Adipose tissue (tissue), 3 donors: Measurements from ENCODE around the gene KHSRP. TPM values are rescaled to one million over a fixed set of nuclear protein-coding genes. Genes with fewer than 3 reads are reported as not detected.
"Not testable (repeated sequence)": the region's sequence is repeated elsewhere in the genome, so short reads cannot be mapped to it uniquely, and the experiment has no call there.

Source experiments
- H3K27ac ChIP-seq: one replicate; pipeline ENCODE4 v1.5.1; 2013; ENCODE audit warnings: low read depth, low read length
- WGBS, 3 donors: extraction: QIAGEN DNeasy Blood & Tissue Kit; methylation state at CpG; one replicate each; pipeline ENCODE4 v1.1.7; 2013; 5-methylcytosine and 5-hydroxymethylcytosine counted together
- polyA plus RNA-seq, 3 donors: library from polyadenylated mRNA; stranded (reverse); fragments of 200-250 nt; gene quantifications; one replicate each; pipeline ENCODE4 v1.2.3, GENCODE V29; 2013
- donor health status: healthy with polysubstance abuse.
- donor health status: Bipolar disorder and iron deficiency.
- donor health status: healthy.

Gene KHSRP
- polyA plus RNA-seq, 3 donors, result 63.8 to 142 (median 130) TPM

DNA sequence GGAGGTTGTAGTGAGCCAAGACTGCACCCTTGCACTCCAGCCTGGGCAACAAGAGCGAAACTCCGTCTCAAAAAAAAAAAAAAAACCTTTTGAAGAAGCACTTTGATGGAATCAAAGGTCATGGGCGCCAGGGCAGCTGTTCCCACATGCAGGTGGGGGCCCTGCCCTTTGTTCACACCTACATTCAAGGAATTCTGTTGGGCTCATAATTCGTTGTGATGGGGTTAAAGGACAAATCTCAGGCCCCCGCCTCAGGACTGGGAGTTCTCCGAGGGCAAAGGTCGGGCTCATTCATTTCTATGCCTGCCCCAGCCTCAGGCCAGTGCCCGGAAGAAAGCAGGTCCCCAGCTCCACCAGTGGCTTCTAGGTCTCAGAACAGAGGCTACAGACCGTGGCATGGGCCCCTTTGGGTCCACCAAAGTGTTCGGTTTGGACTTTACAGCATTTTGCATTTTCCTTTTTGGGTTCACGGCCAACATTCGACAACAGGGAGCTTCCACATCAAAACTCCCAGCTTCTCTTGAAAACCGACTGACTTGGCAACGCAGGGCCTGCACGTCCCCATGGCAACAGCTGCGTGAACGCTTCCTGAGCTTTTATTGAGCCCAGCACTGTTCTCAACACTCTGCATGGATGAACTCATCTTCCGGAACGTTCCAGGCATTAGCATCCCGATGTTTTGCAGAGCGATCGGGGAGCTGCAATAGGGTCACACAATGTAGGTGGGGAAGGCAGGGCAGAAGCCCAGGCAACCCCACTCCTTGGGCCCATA lies 21.6 kb downstream of the KHSRP start:
- WGBS, 3 donors, result 46 to 62% (median 50%) methylated on average over 22 of the region's 22 CpGs
- H3K27ac ChIP-seq, result no peak overlapping the region

DNA sequence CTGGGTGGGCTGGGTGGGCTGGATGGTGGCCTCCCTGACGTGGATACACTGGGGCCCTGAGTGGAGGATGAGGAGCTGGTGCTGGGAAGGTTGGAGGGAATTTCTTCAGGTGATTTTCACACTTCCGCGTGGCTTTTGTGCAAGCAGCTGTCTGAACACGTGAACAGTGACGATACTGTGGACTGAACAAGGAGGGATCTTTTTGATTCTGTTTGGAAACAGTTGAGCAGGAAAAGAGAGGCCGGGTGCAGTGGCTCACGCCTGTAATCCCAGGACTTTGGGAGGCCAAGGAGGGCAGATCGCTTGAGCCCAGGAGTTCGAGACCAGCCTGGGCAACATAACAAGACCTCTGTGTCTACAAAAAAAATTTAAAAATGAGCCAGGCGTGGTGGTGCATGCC lies 22.6 kb downstream of the KHSRP start:
- H3K27ac ChIP-seq, result no peak overlapping the region
- WGBS, 3 donors, result 86 to 93% (median 89%) methylated on average over 10 of the region's 10 CpGs

DNA sequence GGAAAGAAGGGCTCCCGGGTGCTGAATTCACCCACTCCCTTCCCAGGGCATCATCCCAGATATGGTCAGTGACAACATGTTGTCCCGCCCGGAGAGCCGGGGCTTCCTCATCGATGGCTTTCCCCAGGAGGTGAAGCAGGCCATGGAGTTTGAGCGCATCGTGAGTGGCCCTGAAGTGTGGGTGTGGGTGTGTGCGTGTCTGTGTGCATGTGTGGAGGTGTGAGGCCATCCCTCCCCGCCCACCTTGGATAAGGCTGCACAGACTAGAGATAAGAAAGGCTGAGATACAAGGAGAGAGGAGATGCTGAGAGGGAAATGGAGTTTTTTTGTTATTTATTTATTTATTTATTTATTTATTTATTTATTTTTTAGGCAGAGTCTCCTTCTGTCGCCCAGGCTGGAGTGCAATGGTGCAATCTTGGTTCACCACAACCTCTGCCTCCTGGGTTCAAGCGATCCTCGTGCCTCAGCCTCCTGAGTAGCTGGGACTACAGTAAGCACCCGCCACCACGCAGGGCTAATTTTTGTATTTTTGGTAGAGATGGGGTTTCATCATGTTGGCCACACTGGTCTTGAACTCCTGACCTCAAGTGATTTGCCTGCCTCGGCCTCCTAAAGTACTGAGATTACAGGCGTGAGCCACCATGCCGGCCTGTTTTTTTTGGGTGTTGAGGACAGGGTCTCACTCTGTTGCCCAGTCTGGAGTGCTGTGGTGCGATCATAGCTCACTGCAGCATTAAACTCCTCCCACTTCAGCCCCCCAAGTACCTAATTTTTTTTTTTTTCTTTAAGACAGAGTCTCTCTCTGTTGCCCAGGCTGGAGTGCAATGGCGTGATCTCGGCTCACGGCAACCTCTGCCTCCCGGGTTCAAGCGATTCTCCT lies 24.3 kb downstream of the KHSRP start:
- WGBS, 3 donors, result 85 to 92% (median 92%) methylated on average over 23 of the region's 23 CpGs
- H3K27ac ChIP-seq, result not testable (repeated sequence)

DNA sequence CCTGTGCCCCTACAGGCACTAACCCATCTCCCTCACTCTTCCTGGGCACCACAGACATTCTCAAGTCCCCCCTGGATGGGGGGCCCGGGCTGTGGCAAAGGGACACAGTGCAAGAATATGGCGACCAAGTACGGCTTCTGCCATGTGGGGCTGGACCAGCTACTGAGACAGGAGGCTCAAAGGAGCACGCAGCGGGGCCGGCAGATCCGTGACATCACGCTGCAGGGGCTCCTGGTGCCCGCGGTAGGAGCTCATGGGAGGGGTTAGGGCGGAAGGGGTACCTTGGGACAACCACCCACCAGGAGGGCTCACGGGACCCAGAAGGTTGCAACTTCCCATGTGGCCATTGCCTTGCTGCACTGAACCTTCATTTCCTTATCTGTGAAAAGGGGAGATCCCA lies 28.3 kb downstream of the KHSRP start:
- WGBS, 3 donors, result 94 to 96% (median 95%) methylated on average over 12 of the region's 12 CpGs
- H3K27ac ChIP-seq, result no peak overlapping the region

DNA sequence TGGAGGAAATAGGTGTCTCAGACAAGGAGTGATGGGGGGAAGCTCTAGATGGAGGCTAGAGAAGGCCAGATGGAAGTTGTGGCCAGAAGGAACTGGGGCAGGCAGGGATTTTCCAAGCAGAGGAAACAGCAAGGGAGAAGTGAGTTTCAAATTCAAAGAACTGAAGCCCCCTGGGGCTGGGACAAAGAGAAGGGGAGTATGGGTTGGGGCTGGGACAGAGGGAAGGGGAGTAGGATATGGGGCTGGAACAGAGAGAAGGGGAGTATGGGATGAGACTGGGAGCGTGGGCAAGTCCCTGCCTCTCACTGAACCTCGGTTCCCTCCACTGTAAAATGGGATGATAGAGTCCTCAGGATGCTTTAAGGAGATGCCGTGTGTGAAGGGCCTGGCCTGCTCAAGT lies 29.8 kb downstream of the KHSRP start:
- WGBS, 3 donors, result 86 to 94% (median 87%) methylated on average over 3 of the region's 3 CpGs
- H3K27ac ChIP-seq, result no peak overlapping the region

DNA sequence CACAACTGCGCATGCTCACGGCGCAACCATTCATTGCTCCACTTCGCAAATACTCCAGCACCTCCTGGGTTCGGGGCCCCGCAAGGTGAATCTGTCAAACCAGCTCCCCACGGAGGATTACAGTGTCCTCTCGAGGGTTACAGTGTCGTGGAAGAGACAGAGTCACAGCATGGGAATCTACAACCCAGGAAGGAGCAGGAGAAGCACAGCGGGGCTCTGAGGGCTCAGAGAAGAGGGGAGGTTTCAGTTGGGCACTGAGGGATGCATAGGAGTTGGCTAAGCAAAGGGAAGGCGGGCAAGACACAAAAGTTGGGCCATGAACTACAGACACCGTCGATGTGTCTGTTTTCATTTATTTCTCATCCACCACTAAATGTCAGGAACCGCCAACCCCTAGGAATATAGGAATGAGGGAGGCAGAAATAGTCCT lies 30.6 kb downstream of the KHSRP start:
- H3K27ac ChIP-seq, result no peak overlapping the region
- WGBS, 3 donors, result 24 to 29% (median 25%) methylated on average over 14 of the region's 14 CpGs

DNA sequence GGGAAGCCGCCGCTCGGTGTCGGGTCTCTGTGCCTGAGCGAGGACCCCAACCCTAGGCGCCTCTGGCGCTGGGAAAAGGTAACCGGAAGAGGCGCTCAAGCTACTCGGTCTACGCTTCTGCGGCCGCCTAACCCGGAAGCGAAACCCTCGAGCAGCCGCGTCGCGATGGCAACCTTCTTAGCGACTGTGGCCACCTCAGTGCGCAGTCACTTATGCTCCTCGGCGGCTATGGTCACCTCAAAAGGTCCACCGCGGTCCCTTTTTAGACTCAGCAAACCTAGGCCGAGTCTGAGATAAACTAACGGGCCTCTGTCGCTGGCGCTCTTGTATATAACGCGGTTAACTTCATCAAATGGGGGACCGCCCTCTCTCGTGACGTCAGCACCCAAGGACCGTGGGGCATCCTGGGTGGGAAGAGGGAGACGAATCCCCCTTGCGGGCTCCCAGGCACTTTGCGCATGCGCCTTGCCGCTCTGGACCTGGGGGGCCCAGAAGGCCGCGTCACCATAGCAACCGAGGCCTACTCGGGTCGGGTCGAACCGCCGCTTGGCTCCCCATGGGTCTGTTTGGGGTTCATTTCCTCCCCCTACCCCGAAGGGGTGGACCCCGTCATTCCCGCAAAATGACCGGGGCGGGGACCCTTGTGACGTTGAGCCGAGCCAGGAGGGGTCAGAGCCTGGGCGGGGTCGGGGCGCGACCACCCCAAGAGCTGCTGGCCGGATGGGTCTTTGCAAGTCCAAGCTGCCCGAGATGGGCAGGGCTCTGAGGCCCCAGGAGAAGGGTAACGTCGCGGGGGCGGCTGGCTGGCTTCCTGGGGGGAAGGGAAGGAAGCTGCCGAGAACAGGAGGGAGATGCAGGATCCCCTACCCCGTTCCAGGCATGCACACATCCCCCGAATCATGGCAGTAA lies 31.3 kb downstream of the KHSRP start, which contains the start of gene GTF2F1:
GTF2F1 (minus strand) TSS at position 91 of the 909 bp plus-strand sequence. CDS start 169 bp downstream, outside the sequence.
- peak within 1 kb of the TSS; percentile 32 for H3K27ac ChIP-seq
- WGBS, 3 donors, result 0 to 1% (median 0%) methylated on average over 65 to 69 of the region's 69 CpGs

DNA sequence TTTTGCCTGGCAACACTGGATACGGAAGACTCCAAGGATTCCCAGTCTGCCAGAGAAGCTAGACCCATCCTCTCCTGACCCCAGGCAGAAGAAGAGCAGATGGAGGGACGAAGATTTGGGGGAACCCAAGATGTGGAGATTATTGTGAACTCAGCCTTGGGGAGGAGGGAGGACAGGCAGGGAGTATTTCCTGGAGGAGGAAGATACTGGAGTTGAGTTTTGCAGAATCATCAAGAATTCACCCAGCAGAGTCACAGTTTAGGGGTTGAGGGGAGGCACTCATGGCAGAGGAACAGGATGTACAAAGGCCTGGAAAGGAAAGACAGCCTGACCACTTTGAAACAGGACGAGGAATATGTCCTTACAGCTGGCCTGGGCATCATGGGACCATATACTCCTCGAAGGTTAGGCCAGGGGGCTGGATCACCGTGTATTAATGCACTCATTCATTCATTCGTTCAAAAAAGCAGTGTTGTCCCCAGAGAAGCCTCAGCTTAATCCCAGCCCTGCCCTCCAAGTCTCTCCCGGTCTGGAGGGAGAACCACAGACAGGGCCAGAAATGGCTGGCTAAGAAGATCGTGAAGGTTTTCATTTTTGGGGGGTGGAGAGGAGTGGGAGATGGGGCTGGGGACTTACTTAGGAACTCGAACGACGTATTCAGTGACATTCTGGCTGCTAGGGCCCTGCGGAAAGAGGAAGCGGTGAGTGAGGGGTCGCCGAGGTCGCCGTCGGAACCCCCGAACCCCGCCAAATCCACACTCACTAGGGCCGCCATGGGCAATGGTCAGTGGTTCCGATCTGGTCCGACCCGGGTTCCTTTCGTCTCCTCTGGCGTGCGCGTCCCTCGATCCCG lies 32.2 kb downstream of the KHSRP start:
- H3K27ac ChIP-seq, result no peak overlapping the region
- WGBS, 3 donors, result 7 to 8% (median 7%) methylated on average over 30 of the region's 30 CpGs

DNA sequence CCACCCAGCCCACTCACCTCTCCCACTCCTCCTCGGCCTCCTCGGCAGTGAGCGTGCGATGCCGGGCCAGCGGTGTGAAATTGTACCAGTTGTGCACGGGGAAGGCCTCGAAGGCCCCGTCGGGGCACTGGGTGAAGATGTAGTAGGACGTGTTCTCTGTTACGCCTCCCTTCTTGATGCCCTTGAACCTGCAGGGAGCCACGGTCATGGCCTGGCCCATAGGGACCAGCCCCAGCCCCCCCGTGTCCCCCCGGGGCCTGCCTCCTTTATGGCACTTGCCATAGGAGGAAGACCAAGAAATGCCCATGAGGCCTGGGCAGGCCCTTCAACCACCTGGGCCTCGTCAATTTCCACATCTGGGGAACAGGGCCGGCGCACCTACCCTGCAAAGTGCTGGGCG lies 37.2 kb downstream of the KHSRP start:
- WGBS, 3 donors, result 92 to 95% (median 94%) methylated on average over 19 of the region's 19 CpGs

DNA sequence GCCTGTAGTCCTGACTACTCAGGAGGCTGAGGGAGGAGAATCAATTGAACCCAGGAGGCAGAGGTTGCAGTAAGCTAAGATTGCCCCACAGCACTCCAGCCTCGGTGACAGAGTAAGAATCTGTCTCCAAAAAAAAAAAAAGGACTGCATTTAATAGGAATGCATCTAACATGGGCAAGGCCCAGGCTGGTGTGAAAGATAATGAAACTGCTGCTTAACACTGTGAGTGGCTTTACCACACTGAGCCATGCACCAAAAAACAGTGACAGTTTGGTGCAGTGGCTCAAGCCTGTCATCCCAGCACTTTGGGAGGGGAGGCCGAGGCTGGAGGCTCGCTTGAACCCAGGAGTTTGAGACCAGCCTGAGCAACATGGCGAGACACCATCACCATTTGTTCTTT lies 40.2 kb downstream of the KHSRP start:
- 83 to 93% (median 91%) methylated on average over 4 of the region's 4 CpGs for WGBS, 3 donors
- H3K27ac ChIP-seq, result no peak overlapping the region

More for the DNA sequence above, 37.2 kb downstream of the KHSRP start:
- H3K27ac ChIP-seq, result no peak overlapping the region

DNA sequence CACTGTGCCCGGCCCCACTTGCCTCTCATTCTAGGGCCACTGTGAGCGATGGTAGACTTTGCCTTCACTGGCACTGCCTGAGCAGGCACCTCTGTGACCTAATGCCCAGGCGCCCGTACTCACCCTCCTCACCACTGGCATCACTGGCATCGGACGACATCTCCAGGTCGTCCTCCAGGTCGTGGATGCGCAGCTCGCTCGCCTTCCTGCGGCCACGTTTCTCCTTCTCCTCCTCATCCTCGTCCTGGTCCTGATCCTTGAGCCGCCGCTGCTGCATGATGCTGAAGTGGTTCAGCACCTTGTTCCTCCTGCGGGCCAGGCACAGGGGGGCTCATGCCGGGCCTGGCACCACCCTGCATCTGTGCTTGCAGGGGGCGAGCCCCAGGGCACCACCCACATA lies 41.4 kb downstream of the KHSRP start:
- no peak overlapping the region for H3K27ac ChIP-seq
- WGBS, 3 donors, result 92 to 97% (median 96%) methylated on average over 19 of the region's 19 CpGs

DNA sequence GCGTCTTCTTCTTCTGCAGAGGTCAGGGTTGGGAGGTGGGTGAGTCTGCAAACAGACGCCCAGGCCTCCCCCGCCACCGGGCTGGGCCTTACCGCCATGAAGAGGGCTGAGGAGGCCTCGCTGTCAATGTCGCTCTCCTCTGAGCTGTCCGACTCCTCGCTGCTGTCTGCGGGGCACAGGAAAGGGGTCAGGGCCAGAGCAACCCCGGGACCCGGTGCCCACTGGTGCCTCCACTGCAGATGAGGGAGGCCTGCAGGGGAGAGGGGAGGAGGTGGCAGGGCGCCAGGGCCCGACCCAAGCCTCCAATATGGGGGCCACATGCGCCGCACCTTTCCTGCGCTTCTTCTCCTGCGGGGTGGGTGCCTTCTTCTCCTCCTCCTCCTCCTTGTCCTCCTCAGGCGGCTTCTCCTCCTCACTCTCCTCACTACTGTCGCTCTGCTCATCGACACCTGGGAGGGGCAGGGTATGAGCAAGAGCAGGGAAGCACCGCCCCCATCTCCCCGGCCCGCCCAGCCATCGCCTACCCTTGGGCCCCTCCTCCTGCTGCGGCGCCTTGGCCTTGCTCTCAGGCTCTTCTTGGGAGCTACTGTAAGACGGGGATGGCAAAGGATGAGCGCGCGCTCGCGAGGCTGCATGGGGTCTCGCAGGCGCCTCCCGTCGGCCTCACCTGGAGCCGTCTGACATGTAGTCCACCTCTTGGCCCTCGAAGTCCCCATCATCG lies 43.4 kb downstream of the KHSRP start:
- no peak overlapping the region for H3K27ac ChIP-seq
- 95 to 97% (median 97%) methylated on average over 30 to 40 of the region's 40 CpGs for WGBS, 3 donors

DNA sequence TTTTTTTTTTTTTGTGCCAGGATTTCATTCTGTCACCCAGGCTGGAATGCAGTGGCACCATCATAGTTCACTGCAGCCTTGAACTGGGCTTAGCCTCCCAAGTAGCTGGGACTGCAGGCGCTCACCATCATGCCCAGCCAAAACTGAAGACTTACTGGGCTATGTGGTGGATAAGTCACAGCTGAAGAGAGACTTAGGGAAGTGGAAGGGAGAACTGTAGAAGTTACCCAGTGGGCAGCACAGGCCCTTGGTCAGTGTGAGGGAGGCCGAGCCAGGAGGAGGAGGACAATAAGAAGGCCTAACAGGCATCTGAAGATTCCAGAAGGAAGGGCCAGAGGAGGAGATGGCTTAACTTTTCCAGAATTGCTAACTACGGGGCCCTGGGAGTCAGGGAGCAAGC lies 44.9 kb downstream of the KHSRP start:
- 80 to 100% (median 97%) methylated on average over 3 of the region's 3 CpGs for WGBS, 3 donors
- H3K27ac ChIP-seq, result no peak overlapping the region

DNA sequence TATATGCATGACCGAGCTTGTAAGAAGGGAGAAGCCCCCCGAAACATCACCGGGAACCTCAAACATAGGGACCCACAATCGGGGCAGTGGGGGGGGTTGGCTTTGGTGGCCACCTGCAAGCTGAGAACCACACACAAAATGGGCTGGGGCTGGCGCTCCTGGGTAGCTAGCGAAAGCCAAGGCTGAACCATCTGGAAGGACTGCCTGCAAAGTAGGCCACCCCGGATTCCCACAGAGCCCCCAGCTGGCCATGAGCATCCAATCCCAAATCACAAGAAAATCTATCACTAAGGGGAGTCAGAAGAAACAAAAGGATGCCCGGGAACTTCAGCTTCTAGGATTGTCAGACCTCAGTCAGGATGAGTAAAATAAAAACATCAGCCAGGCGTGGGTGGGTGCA lies 46.1 kb downstream of the KHSRP start:
- no peak overlapping the region for H3K27ac ChIP-seq
- WGBS, 3 donors, result 85 to 92% (median 90%) methylated on average over 9 of the region's 9 CpGs

DNA sequence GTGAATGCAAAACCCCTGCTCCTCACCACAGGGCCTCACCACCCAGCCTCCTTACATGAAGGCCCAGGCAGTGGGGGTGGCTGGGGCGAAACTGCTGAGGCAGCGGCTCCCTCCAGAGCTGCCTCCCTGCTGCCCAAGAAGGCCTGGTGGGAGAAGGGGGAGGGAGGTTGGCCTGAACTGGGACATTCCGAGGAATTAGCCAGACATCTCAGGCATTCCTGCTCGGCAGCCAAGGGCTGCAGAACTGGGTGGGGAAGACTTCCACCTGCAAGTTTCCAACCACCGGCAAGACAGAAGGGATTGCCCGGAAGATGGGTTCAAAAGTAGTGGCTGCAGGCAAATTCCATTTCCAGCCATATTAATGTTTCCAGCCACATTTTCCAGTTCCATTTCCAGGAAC lies 46.6 kb downstream of the KHSRP start:
- no peak overlapping the region for H3K27ac ChIP-seq
- 54 to 90% (median 72%) methylated on average over 6 of the region's 6 CpGs for WGBS, 3 donors

DNA sequence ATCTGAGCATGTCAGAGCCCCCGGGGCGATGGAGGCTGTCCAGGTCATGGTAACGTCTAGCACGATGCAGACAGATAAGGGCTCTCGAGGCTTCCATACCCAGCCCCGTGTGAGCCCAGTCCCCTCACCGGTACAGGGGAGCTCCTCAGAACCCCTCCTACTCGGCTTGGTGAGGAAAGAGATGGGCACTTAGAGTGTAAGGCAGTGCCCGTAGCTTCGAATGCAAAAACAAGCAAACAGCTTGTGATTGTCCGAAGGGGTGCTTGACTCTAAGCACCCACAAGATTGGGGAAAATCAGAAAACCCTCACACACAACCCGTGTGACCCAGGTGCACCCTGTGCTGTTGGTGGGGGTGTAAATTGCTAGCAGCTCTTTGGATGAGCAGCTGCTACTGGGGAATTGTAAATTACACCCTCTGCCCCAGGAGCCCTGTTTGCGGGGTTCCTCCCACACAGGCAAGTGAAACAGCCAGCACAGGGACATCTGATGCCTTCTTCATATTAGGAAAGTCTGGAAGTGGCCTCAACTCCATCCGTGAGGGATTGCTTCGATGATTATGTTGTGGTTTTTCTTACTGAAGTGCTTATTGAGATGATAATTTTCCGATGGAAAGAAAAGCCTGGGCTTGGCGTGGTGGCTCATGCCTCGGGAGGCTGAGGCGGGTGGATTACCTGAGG lies 48.0 kb downstream of the KHSRP start:
- H3K27ac ChIP-seq, result no peak overlapping the region
- 70 to 78% (median 76%) methylated on average over 19 of the region's 19 CpGs for WGBS, 3 donors
